ENCODE data around the gene REXO4.
A peak's percentile ranks its signal among the peaks of the same experiment; 100 is the strongest.
"Not testable (repeated sequence)": the region's sequence is repeated elsewhere in the genome, so short reads cannot be mapped to it uniquely, and the experiment has no call there.

REXO4 gene

GRCh38 chr9:133389562-133389961 is 28.2 kb downstream of the REXO4 start:
- DNase-seq (ENCODE audit: low read depth in 2 of 2, low spot score in 1 of 2): no peak

DNA sequence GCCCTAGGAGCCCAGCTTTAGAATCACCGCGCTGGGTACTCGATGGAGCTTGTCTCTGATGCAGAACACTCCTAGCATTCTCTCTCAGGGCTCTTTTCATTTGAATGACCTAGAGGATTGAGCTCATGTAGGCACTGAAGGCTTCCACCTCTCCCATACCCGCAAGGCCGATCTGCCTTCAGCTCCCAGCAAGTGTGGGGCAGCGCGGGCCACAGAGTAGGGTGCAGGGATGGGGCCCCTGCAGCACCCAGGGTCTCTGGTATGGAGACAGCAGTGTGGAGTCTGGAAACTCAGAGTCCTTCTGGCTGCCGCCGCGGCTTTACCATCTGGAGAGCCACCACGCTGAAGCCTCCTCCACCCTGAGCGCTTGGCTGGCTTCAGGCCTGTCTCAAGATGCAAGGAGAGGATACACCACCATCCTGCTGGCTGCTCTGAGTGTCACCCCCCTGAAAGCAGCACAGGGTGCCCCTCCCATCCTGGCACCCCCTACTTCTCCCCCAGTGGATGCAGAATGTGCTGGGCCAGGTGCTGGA is 28.7 kb downstream of the REXO4 start:
- no peak for DNase-seq (ENCODE audit: low read depth in 2 of 2, low spot score in 1 of 2)

- DNase-seq (ENCODE audit: low read depth in 2 of 2, low spot score in 1 of 2): no peak
Observed at GRCh38 chr9:133387680-133388079, 30.1 kb downstream of the REXO4 start.

- no peak for DNase-seq (ENCODE audit: low read depth in 2 of 2, low spot score in 1 of 2)
Observed at GRCh38 chr9:133386338-133386737, 31.5 kb downstream of the REXO4 start.

DNA sequence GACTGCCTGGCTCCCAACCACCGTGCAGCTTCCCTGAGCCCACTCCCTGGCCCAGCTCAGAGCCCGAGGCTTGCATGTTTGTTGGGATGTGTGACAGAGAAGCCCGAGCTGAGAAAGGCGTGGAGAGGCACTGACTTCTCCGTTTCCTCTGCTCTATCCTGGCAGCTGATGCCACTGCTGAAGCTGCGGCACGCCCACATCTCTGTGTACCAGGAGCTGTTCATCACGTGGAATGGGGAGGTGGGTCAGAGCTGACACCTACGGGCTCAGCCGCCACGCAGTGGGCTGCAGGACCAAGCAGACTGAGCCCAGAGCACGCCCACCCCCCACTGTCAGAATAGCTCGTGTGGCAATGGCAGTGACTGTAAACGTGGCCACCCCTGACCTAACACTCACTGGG is 32.4 kb downstream of the REXO4 start:
- DNase-seq (ENCODE audit: low read depth in 2 of 2, low spot score in 1 of 2): no peak

DNA sequence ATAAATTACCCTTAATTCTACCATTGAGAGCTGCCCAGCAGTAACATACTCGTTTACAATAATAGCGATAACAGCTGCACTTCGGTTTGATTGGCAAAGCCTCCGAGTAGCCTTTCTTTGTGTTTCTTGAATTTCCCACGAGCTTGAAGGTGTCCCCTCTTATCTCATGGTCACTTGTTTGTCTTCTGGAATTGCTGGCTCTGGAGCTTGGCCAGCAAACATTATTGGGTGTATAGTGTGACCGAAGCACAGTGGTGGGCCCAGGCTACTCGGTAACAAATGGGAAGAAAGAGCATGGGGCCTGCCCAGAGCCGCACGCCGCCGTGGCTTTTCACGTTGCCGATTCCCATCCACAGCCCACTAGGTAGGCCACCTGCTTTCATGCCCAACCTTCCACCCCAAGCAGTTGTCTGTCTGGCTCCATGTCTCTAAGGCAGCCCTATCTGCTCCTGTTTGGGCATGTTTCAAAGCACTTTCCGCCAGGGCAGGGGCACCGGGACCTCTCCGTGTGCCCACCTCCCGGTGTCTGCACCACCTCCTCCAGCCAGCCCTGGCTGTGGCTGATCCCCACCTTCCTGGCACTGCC is 33.0 kb downstream of the REXO4 start:
- DNase-seq (ENCODE audit: low read depth in 2 of 2, low spot score in 1 of 2): no peak

- no peak for DNase-seq (ENCODE audit: low read depth in 2 of 2, low spot score in 1 of 2)
Observed at GRCh38 chr9:133383438-133383837, 34.4 kb downstream of the REXO4 start.

GRCh38 chr9:133382507-133383141 is 35.2 kb downstream of the REXO4 start:
- no peak for DNase-seq (ENCODE audit: low read depth in 2 of 2, low spot score in 1 of 2)

DNA sequence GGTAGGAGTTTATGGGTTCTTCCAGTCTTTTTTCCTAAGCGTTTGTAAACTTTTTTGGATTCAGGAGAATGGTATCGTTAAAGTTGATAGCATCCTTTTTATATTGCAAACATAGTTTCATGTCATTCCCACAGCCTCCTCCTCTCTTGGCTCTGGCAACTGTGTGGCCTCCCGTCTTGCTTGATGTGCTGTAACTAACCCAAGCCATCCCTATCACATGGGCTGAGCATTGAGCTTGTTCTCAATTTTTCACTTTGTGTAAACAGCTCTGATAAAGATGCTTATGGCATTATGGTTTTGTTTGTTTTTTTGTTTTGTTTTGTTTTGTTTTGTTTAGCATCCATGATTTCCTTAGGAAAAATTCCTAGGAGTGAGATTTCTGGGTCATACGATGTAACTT is 37.1 kb downstream of the REXO4 start:
- DNase-seq (ENCODE audit: low read depth in 2 of 2, low spot score in 1 of 2): no peak

GRCh38 chr9:133379153-133380086 is 38.4 kb downstream of the REXO4 start:
- DNase-seq (ENCODE audit: low read depth in 2 of 2, low spot score in 1 of 2): no peak

DNA sequence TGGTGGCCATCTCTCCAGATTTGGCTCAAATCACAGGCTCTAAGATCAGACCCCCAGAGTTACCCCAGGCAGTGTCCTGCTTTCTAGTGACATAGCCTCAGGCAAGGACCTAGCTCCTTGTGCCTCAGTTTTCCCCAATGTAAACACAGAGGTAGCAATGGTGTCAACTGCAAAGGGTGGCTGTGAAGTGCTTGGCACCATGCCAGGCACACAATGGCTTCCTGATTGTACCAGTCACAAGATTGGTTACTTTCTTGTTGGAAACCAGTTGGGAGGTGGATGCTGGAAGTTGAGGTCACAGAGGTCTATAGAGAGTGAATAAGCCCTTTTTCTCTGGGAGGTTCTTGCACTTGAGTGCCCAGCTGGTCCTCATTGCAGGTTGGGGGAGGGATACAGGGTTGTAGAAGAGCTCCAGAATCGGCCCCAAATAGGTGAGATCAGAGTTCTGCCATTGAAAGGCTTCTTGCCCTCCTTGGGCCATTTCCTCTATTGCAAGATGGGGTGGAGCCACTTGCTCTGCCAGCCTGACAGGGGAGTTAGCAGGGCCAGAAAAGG is 39.3 kb downstream of the REXO4 start:
- no peak for DNase-seq (ENCODE audit: low read depth in 2 of 2, low spot score in 1 of 2)

GRCh38 chr9:133377721-133378216 is 40.0 kb downstream of the REXO4 start:
- DNase-seq (ENCODE audit: low read depth in 2 of 2, low spot score in 1 of 2): no peak

DNA sequence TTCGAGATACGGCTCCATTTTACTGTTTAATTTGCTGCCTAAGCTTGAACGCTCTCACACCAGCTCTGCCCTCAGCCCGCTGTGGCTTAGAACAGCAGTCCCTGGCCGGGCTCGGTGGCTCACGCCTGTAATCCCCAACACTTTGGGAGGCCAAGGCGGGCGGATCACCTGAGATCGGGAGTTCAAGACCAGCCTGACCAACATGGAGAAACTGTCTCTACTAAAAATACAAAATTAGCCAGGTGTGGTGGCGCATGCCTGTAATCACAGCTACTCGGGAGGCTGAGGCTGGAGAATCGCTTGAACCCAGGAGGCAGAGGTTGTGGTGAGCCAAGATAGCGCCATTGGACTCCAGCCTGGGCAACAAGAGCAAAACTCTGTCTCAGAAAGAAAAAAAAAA is 40.5 kb downstream of the REXO4 start:
- DNase-seq (ENCODE audit: low read depth in 2 of 2, low spot score in 1 of 2): not testable (repeated sequence)

- peak; percentile 87 for DNase-seq (ENCODE audit: low read depth in 2 of 2, low spot score in 1 of 2)
Observed at GRCh38 chr9:133375724-133376654, 41.8 kb downstream of the REXO4 start, which contains the start of the genes STKLD1 and SURF4. TSS of gene STKLD1 (plus strand) at chr9:133376366. CDS start at chr9:133376474, 108 bp downstream. TSS of gene SURF4 (minus strand) at chr9:133376060. CDS start at chr9:133375969, 91 bp downstream.

DNA sequence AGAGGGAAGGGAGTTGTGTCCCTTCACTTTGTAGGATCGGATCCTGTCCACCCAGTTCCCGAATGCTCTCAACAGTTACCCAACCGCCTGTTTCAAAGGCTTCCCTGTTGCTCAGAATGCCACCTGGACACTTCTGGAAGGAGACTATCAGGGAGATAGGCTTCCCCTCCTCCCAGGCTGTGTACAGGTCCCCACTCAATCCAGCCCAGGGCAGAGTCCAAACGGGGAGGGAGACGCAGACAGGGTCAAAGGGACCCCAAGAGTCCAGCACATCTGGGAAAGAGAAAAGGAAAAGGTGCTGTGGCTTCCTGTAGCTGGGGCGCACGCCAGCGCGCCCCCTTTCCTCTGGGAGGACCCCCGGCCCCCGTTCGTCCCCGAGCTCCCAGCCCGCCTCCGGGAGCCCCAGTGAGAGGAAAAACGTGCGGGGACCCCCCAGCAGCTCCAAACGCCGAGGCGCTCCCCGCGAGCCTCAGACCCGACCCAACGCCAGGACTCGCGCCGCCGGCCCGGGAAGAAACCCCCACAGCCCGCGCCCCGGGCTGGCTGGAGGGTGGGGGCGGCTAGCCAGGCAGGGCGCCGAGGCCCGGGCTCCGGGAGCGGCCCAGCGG is 42.6 kb downstream of the REXO4 start:
- DNase-seq (ENCODE audit: low read depth in 2 of 2, low spot score in 1 of 2): no peak

DNA sequence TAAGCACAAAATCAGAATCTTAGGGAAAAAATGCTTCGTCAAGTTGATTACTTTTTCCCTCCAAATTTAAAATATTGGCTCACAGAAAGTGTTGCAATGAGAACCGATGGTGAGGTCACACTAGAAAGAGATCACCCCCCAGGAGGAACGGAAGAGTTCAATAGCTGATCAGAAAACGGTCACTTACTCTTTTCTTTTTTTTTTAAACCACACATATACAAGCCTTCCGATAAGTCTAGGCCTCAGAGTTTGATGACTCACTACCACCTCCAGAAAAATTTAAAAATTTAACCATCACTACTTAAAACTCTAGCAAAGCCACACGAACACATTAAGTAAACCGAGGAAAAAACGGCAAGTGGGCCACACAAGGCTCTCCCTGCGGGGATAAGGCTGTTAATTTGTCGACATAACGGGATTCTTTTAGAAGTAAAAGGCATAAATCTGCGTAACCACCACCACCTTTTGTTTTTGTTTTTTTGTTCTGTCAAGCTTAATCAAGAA is 43.1 kb downstream of the REXO4 start:
- DNase-seq (ENCODE audit: low read depth in 2 of 2, low spot score in 1 of 2): no peak

DNA sequence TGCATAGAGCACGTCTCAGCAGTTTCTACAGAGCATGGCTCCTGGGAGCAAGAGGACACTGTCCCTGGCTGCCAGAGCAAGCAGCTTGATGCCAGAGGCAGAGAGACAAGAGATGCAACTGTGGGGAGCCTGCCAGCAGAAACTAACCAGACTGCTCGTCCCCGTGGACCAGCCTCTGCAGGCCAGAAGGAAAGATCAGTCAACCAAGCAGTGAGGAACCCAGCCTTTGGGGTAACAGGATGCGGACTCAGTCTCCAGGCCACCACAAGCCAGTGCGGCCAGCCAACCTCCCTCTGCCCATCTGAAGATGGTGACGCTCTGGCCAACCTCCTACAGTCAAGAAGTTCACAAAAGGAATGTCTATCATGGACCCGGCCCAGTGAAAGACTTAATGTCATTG is 45.7 kb downstream of the REXO4 start:
- DNase-seq (ENCODE audit: low read depth in 2 of 2, low spot score in 1 of 2): no peak

DNA sequence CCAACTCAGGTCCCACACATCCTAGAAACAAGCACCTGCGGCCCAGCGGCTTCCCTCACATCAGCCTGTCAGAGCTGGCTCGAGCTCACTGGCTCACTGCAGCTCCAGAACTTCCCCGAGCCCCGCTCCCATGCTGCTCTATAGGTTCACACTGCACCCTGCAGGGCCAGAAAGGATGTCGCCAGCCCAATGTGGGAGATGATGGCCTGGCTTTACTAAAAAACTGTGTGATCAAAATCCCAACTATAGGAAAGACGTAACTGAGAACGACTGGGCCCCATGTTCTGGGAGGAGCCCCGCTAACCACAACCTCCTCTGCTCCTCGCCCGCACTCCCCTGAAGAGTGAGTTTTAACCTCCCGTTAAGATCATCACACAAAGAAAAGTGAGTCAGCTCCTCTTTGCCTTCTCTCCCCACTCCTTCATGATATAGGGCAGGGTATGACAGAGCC is 46.5 kb downstream of the REXO4 start:
- DNase-seq (ENCODE audit: low read depth in 2 of 2, low spot score in 1 of 2): peak in 1 of 2 donors; percentile 33

- no peak for DNase-seq (ENCODE audit: low read depth in 2 of 2, low spot score in 1 of 2)
Observed at GRCh38 chr9:133370685-133371084, 47.1 kb downstream of the REXO4 start.

All from stimulated activated CD8-positive, alpha-beta memory T cell treated with anti-CD3 and anti-CD28 coated beads, Interleukin-4, amount 100 ng/mL, for 1 hour (primary cell).